C4-2B (cell line): ENCODE data around the gene DNPH1.

Source experiments
- ZFX ChIP-seq: fragments of 450-650 bp; IDR thresholded peaks from 2 replicates; pipeline ENCODE4 v1.6.1; 2017
- TF ChIP-seq, protein P1 (sequence below): fragments of 450-650 bp; conservative IDR thresholded peaks from 2 replicates; pipeline ENCODE4 v1.5.1; 2017; ENCODE audit warnings: mild to moderate bottlenecking

DNA sequence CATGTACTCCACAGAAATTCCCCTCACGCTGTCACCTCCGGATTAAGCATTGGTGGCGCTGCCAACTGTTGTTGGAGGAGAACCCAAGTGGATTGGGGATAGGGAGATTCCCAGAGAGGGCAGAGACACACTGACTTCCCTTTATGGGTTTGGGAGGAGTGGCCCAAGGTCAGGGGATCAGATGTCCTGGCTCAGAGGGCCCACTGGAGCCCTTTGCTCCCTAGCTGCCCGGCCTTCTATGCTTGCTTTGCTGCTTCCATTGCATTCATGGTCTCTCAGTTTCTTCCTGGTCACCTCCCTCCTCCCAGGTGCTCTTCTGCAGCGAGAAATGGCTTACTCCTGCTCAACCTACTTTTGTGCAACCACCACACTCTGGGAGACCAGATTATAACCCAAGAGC, 32.9 kb downstream of the DNPH1 start:
- TF ChIP-seq, protein P1, sequence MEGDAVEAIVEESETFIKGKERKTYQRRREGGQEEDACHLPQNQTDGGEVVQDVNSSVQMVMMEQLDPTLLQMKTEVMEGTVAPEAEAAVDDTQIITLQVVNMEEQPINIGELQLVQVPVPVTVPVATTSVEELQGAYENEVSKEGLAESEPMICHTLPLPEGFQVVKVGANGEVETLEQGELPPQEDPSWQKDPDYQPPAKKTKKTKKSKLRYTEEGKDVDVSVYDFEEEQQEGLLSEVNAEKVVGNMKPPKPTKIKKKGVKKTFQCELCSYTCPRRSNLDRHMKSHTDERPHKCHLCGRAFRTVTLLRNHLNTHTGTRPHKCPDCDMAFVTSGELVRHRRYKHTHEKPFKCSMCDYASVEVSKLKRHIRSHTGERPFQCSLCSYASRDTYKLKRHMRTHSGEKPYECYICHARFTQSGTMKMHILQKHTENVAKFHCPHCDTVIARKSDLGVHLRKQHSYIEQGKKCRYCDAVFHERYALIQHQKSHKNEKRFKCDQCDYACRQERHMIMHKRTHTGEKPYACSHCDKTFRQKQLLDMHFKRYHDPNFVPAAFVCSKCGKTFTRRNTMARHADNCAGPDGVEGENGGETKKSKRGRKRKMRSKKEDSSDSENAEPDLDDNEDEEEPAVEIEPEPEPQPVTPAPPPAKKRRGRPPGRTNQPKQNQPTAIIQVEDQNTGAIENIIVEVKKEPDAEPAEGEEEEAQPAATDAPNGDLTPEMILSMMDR = no peak
- TF ChIP-seq ZFX = no peak
